Uterus (tissue), 4 donors: ENCODE results near the gene OR5L1. TPM values are rescaled to one million over a fixed set of nuclear protein-coding genes. Genes with fewer than 3 reads are reported as not detected.

Experiments
- DNase-seq, 2 donors: peaks; one replicate each; pipeline ENCODE4 v3.0.0-alpha.2; 2019 to 2020
- H3K27ac ChIP-seq, 2 donors: fragments of 200-600 bp; sonication (generic); 1 replicate in 1 of 2; 2 replicates in 1 of 2; pipeline ENCODE4 v1.5.1; 2016 to 2018
- H3K27me3 ChIP-seq, 2 donors: fragments of 200-600 bp; sonication (generic); one replicate each; pipeline ENCODE4 v1.5.1; 2018 to 2019; ENCODE audit warnings: control low read depth in 1 of 2
- H3K36me3 ChIP-seq, 2 donors: fragments of 200-600 bp; sonication (generic); one replicate each; pipeline ENCODE4 v1.5.1; 2019; ENCODE audit warnings: control low read depth in 1 of 2
- H3K4me1 ChIP-seq, 2 donors: fragments of 200-600 bp; sonication (generic); one replicate each; pipeline ENCODE4 v1.5.1; 2018 to 2019; ENCODE audit warnings: control low read depth in 1 of 2
- H3K4me3 ChIP-seq, 2 donors: fragments of 200-600 bp; sonication (generic); 1 replicate in 1 of 2; 2 replicates in 1 of 2; pipeline ENCODE4 v1.5.1; 2018 to 2019; ENCODE audit warnings: mild to moderate bottlenecking in 1 of 2
- H3K9me3 ChIP-seq, 2 donors: fragments of 200-600 bp; sonication (generic); one replicate each; pipeline ENCODE4 v1.5.1; 2019; ENCODE audit warnings: control low read depth in 1 of 2
- POLR2A ChIP-seq, 2 donors: fragments of 450-650 bp; IDR thresholded peaks; one replicate each; pipeline ENCODE4 v1.6.1; 2016; ENCODE audit warnings: antibody characterized with exemption in 2 of 2, mild to moderate bottlenecking in 1 of 2, moderate library complexity in 1 of 2
- intact Hi-C: fragments of 100-400 bp; cut with DNase I; formaldehyde crosslinking; loops from one replicate; pipeline ENCODE4 v1.15.1; 2023; ENCODE audit warnings: low total_unique reads
- total RNA-seq, 4 donors: library from RNA; depleted of rRNA in 3 of 4; stranded (reverse); fragments of >200 nt in 3 of 4; gene quantifications; one replicate each; pipeline versions ENCODE4 v1.1.0 to v1.2.4, GENCODE V29; 2014 to 2023
- TF ChIP-seq, protein P1 (sequence below), 4 experiments: fragments of 200-600 bp in 2 of 4; fragments of 450-650 bp in 2 of 4; sonication (generic) in 2 of 4; IDR thresholded peaks; one replicate each; pipeline ENCODE4 v1.5.1; 2016 to 2019; ENCODE audit warnings: antibody characterized with exemption in 4 of 4, mild to moderate bottlenecking in 2 of 4, moderate library complexity in 1 of 4
- donor health status: DM: yes; HTN: yes; CAD: no.

OR5L1 gene
- total RNA-seq, 4 donors from 2014 or later, result not detected

DNA sequence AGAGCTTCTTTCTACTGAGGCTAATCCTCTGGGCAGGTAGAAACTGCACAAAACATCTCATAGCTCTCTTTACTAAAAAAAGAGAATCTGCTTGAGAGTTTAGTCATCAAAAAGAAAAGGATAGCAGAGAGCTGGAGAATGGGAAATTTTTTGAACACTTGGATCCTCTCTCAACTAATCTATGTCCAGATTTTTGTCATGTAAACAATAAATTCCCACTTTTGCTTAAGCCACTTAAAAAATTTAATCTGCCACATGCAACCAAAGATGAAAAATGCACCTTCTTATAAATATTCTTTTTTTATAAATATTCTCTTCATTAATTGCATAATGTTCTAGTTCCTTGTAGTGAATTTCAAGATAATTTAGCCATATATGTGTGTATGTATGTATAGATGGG, 37.9 kb downstream of the OR5L1 start:
- TF ChIP-seq, protein P1, sequence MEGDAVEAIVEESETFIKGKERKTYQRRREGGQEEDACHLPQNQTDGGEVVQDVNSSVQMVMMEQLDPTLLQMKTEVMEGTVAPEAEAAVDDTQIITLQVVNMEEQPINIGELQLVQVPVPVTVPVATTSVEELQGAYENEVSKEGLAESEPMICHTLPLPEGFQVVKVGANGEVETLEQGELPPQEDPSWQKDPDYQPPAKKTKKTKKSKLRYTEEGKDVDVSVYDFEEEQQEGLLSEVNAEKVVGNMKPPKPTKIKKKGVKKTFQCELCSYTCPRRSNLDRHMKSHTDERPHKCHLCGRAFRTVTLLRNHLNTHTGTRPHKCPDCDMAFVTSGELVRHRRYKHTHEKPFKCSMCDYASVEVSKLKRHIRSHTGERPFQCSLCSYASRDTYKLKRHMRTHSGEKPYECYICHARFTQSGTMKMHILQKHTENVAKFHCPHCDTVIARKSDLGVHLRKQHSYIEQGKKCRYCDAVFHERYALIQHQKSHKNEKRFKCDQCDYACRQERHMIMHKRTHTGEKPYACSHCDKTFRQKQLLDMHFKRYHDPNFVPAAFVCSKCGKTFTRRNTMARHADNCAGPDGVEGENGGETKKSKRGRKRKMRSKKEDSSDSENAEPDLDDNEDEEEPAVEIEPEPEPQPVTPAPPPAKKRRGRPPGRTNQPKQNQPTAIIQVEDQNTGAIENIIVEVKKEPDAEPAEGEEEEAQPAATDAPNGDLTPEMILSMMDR (IDR thresholded peaks at IDR 0.05), result no peak
- no peak for TF ChIP-seq POLR2A (IDR thresholded peaks at IDR 0.05)
- Histone ChIP-seq H3K9me3 (no peaks in the 10 kb centered on the region), H3K4me1 (no peaks in the 10 kb centered on the region), H3K27me3 (no peaks in the 10 kb centered on the region), H3K36me3 (no peaks in the 10 kb centered on the region), H3K4me3 (no peak overlapping the region), H3K27ac (no peak overlapping the region)
- DNase-seq, result no peak
- intact Hi-C loops, result no loop called here

DNA sequence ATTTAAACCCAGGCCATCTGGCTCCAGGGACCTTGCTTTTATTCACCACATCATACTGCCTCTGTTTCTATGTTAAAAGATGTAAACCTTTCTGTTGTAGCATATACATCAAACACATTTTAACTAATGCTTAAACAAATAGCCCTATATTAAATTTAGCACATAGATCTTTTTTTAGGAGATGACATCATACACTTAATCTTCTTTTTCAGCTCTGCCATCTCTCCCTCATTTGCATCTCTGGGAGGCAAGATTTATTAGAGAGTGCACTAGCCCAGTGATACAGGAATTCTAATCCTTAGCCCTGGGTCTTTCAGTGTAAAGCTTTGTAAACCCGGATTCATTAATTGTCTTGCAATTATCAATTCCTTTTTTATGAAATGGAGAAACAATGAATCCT, 41.0 kb downstream of the OR5L1 start:
- intact Hi-C loops, result no loop called here
- H3K4me1 ChIP-seq, result no peaks in the 10 kb centered on the region
- H3K9me3 ChIP-seq, result no peaks in the 10 kb centered on the region
- TF ChIP-seq, protein P1 (IDR thresholded peaks at IDR 0.05), result no peak
- TF ChIP-seq POLR2A (IDR thresholded peaks at IDR 0.05), result no peak
- no peak for DNase-seq
- no peaks in the 10 kb centered on the region for H3K27me3 ChIP-seq
- H3K36me3 ChIP-seq, result no peaks in the 10 kb centered on the region
- H3K4me3 ChIP-seq, result no peak overlapping the region
- no peak overlapping the region for H3K27ac ChIP-seq

GRCh38 chr11:55854704-55855103, 43.5 kb downstream of the OR5L1 start:
- TF ChIP-seq, protein P1 (IDR thresholded peaks at IDR 0.05), result no peak
- TF ChIP-seq POLR2A (IDR thresholded peaks at IDR 0.05), result no peak
- DNase-seq, result no peak
- no peaks in the 10 kb centered on the region for H3K36me3 ChIP-seq
- no peaks in the 10 kb centered on the region for H3K27me3 ChIP-seq
- no peak overlapping the region for H3K4me3 ChIP-seq
- no peaks in the 10 kb centered on the region for H3K4me1 ChIP-seq
- H3K9me3 ChIP-seq, result no peaks in the 10 kb centered on the region
- no peak overlapping the region for H3K27ac ChIP-seq
- intact Hi-C loops, result no loop called here

Other genes starting within 250 kb of the OR5L1 start
- not detected for gene OR4C16, start 239.2 kb upstream of the OR5L1 start, total RNA-seq
- not detected for gene OR4C11, start 203.7 kb upstream of the OR5L1 start, total RNA-seq
- not detected for gene OR4P4, start 176.3 kb upstream of the OR5L1 start, total RNA-seq
- not detected for gene OR4S2, start 163.0 kb upstream of the OR5L1 start, total RNA-seq
- gene OR4C6, start 149.2 kb upstream of the OR5L1 start, total RNA-seq, result not detected
- not detected for gene OR5D13, start 37.9 kb upstream of the OR5L1 start, total RNA-seq
- gene OR5D14, start 15.8 kb upstream of the OR5L1 start, total RNA-seq, result not detected
- gene OR5D18, start 8.3 kb downstream of the OR5L1 start, total RNA-seq, result not detected
- gene OR5L2, start 15.9 kb downstream of the OR5L1 start, total RNA-seq, result not detected
- gene OR5D16, start 27.4 kb downstream of the OR5L1 start, total RNA-seq, result not detected
- not detected for gene TRIM51, start 71.9 kb downstream of the OR5L1 start, total RNA-seq
- not detected for gene OR5W2, start 103.2 kb downstream of the OR5L1 start, total RNA-seq
- gene OR5I1, start 125.0 kb downstream of the OR5L1 start, total RNA-seq, result not detected
- gene OR10AG1, start 158.6 kb downstream of the OR5L1 start, total RNA-seq, result not detected
- not detected for gene OR5F1, start 183.3 kb downstream of the OR5L1 start, total RNA-seq
- not detected for gene OR5AS1, start 216.3 kb downstream of the OR5L1 start, total RNA-seq